RKO (cell line): Measurements from ENCODE around the gene FMO1.
"Not testable (repeated sequence)": the region's sequence is repeated elsewhere in the genome, so short reads cannot be mapped to it uniquely, and the experiment has no call there.

Experiments
- DNase-seq: peaks from one replicate; pipeline ENCODE4 v3.0.0-alpha.2; 2016; ENCODE audit warnings: low spot score

Gene FMO1

DNA sequence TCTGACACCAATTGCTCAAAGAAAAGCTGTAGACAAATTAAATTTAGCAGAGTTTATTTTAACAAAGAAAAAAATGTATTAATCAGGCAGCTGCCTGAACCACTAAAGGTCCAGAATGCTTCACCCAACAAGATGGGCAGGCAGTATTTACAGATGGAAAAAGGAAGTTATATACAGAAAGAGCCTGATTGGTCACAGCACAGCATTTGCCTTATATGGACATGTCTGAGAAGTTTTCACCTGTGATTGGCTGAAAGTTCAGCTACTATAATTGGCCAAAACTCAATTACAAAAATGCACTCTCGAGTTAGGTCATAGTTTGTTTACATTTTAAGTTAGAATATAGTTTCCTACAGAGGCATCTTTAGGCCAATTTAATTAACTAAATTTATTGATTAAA lies 15.1 kb upstream of the FMO1 start:
- peak; percentile 26 for DNase-seq

DNA sequence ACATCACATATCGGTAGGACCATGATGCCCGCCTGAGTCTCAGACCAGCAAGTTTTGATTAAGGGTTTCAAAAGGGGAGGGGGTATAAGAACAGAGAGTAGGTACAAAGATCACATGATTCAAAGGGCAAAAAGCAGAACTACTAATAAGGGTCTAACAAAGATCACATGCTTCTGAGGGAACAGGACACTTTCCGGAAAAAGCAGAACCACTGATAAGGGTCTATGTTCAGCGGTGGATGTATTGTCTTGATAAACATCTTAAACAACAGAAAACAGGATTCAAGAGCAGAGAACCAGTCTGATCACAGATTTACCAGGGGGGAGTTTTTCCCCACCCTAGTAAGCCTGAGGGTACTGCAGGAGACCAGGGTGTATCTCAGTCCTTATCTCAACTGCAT lies 12.1 kb upstream of the FMO1 start:
- not testable (repeated sequence) for DNase-seq

DNA sequence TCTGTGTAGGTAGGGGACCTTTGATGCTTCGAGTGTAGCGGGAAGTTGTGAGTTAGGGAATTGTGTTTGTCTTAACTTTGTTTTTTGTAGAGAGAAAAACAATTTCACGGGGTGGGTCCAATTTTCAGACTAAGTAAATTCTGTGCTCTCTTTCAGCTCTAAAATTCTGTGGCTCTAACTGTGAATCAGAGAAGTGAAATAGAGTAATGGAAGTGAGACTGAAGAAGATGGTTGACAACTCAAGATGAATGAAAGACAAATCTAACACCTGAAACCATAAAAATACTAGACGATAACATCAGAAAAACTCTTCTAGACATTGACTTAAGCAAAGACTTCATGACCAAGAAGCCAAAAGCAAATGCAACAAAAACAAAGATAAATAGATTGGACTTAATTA lies 4.4 kb upstream of the FMO1 start:
- no peak for DNase-seq

DNA sequence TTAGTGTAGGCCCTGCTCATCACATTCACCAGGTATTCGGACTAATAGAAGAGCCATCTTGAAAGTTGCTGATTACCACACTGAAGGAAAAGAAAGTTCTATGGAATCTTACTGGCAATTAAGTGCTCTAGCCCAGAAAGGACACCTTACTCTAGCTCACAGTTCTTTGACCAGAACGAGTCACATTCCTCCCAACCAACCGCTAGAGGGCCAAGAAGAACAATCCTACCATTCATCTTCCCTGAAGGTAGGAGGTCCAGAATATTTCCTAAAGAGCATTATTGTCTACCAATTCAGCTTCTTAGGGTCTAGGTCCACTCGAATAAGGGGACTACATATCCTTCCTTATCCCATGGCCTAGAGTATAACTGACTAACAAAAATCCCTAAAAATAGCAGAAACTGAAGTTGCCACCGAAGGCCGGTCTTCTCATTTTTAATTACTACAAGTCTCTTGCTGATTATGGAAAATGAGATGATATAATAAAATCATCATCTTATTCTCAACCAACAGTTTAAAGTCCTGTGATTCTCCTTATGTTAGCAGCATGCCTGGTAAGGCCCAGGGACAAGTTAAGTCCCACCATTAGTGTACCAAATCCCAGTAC lies 2.7 kb upstream of the FMO1 start:
- peak; percentile 63 for DNase-seq

DNA sequence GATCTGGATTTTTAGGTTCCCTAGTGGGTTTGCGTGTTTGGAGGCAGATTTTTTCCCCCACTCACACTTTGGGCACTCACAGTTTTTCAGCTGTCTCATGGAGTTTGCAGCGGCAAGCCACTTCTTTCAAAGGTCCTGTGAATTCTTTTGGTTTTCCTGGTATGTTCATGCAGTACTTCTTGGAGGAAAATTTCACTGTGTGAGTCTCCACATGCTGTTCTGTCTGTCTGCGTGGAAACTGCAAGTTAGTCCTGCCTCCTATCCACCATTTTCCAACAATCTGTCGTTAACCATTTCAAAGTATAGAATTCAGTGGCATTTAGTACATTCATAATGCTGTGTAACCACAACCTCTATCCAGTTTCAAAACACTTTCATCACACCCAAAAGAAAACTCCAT lies 793 bp upstream of the FMO1 start:
- no peak for DNase-seq

DNA sequence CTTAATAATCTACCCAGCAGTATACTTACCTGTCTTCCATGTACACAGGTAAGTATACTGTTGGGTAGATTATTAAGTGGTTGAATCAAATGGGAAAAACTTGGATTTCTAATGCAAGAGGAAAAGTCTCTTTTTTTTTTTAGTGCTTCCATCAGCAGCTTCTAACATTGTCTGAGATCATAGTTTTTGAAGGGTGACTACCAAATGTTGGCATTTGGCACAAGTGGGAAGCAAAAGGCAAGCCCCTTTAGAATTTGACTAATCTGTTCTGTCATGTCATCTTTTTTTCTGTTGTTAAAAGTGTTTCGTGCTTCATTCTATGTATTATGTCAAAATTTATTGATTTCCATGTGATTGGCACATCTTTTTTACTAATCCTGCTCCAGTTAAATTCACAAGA lies 547 bp downstream of the FMO1 start:
- no peak for DNase-seq

DNA sequence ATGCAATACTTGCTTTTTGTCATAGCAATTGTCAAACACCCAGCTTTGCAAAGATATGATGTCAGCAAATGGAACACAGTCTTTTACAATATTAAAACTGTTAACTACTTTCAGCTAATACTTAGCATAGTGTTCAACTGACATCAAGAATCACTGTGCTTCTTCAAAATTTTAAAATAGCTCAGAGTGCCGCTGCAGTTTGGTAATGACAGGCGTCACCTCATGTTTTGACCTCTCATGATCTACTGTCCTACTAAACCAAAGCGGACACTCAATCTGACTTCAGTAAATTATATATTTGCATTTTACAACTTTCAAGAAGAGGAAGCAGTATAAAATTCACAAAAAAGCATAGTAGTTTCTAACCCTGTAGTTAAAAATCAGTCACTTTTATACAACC lies 2.0 kb downstream of the FMO1 start:
- DNase-seq: no peak

DNA sequence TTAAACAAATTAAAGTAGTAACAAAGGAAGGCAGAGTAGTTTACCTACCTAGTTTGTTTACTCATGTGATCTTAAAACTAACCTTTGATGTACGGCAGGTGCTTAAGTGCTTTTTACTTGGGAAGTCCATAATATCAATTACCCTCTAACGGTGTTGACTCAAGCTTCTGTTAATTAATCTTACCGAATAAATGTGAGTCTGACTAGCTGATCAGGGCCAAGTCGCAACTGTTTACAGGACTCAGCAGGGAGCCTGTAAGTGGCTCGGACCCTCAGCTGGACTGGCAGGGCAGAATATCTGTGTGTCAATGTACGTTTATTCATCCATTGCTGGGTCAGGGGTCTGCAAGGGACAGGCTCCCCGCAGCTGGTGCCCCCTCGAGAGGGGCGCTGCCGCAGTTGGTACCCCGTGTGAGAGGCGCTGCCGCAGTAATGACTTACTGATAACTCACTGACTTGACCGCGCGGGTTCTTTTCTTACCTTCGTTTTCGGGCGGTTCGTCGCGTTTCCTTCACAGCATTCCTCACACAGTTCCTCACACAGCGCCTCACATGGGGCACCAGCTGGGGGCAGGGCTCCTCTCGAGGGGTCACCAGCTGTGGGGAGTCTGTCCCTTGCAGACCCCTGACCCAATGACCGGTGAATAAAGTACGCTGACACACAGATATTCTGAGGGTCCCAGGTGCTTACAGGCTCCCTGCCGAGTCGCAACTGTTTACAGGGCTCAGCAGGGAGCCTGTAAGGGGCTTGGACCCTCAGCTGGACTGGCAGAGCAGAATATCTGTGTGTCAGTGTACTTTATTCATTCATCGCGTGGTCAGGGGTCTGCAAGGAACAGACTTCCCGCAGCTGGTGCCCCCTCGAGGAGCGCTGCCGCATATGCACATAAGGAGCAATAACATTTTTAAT lies 3.0 kb downstream of the FMO1 start:
- peak; percentile 48 for DNase-seq

DNA sequence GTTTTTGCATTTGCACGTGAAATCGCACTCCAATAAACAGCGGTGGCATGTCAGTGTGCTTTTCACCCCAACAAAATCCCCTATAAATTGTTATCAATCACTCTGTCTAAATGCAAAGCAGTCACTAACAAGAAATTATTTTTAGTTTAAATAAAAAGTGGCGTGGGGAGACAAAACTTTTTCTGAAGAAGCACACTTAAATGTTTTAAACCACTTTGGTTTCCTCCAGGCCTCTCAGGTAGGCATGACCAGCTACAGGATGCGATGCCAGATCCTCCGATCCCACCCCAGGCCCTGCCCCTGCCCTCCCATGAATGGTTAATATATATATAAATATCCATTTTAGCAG lies 3.6 kb downstream of the FMO1 start:
- no peak for DNase-seq

DNA sequence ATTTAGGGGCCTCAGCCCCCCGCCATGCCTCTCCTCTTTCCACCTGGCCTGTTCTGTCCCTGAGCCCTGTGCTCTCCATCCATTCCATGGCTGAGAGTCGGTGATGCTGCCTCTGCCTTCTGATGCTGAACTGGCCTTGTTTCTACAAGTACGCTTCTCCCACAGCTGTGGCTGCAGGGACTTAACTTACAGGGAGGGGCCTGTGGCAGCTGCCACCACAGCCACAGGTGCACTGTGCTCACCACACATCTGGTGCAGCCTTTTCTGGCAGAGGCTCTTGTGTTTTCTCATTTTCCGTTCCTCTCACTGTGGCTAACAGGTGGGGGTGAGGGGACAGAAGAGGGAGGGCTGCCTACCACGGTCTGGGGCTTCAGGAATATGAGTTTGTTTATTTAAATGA lies 4.2 kb downstream of the FMO1 start:
- DNase-seq: no peak

DNA sequence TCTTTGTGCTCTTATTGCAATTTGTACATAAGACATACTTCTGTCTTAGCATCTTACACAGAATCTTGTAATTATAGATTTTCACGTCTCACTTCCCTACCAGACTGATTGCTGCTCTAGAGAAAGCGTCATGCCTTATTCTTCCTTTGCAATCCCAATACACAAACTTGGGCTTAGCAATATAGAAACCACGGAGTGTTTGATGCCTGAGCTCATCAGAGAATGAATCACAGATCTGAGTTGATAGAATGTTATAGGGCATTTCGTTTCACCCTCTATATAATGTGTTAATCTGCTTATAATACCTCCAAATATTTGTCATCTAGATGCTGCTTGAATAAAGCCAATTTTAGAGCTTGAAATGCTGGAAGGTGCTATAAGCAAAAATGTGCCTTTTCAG lies 6.6 kb downstream of the FMO1 start:
- peak; percentile 33 for DNase-seq

DNA sequence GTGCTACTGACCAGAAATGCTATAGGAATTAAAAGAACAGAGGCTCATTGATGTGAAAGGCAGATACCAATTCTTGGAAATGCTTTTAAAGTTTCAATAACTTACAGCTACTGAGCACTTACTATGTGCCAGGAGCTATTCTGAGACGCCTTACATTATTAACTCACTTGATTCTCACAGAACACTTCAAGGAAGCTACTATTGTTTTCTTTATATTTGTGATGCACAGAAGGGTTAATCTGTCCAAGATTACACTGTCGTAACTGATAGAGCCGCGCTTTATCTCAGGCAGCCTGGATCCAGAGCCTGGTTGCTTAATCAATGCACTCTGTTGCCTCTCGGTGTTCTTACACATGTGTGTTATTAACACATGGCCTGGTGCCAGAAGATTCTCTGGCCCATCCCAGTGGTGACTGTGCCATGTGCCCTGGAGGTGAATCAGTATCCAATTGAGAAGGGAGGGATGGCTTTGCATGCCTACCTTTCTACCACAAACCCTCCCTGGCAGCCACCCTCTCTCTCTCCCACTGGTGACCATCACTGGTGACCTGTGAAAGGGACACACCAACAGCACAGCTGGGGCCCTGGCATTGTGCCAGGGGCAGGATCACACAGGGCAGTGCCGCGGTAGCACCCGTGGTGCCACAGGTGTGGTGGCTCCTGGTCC lies 8.8 kb downstream of the FMO1 start:
- no peak for DNase-seq

DNA sequence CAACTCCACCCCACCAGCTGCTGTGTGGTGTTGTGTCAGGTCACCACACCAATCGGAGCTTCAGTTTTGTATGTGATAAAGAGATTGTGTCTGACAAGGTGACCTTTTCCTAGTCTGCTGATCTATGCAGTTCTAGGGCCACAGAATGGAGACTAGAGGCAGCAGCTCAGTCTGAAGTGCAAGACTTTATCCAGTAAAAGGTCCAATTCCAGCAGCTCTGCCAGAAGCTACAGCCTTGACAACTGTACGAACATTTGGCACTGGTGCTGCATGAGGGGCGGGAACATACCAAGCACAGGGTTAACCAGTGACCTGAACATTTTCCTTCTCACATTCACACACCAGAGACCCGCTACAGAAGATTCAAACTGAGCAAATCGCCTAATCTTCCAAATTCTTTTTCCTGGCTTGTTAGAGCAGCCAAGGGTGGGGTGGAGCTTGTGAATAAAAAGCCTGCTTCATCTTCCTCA lies 9.3 kb downstream of the FMO1 start:
- no peak for DNase-seq

DNA sequence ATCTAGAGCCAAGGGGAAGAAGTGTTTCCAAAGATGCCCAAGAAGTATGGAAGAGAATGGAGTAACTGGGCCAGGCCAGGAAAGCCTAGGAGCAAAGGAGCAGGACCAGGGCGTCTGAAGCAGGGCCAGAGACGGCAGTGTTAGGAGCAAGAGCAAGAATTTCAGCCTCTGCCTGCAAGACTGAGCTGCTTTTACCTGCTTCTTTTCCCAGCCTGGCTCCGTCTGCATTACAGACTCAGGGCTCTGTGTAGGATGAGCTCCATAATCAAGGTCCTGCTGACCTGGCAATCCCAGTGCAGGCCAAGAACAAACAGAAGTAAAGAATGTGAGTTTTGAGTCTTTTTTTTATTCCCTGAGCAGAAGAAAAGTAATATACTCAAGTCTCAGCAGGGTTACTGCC lies 10.1 kb downstream of the FMO1 start:
- DNase-seq: no peak

DNA sequence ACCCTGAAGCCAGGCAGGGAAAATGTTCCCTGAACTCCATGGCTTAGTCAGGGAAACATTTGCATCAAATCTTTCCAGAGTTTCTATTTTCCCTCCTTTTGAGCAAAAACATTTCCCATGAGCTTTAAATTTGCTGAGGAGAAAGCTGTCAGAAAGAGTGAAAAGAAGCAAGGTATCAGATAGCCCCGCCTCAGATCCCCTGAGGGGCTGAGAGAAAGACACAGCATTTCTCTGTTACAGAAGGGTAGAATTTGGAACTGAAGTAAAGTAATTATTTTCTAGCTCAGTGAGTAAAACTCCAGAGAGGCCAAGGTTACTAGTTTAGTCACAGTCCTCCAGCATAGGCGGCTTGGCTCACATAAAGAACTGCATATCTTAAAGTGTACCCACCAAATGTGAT lies 10.6 kb downstream of the FMO1 start:
- no peak for DNase-seq

DNA sequence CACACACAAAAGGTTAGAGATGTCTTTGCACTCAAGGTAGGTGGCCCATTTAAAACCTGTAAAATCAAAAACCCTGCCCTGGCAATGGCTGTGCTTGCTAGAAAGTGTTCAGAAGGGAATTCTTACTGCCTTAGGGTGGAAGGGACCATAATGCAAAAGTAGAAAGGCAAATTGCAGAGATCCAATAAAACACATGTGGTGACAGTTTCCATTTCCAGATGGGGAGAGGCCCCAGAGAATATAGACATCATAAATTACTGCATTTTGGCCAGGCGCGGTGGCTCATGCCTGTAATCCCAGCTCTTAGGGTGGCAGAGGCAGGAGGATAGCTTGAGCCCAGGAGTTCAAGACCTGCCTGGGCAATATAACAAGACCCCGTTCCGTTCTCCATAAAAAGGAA lies 13.0 kb downstream of the FMO1 start:
- DNase-seq: no peak

DNA sequence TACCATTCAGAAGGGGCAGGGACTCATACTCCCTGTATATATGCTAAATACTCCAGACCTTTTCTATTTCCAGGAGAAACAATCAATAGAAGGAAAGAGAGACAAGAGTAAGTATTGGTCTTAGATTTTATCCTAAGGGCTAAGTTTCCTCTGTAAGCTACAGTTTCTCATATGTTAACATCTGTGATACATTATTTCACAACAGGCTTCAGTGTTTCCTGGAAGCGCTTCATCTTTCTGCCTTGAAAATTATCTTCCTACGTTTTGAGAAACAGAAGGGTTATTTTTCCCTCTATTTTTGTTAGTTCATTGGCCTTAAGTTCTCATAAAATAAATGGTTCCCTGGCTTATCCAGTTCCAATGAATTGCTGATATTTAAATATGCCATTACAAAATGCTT lies 15.6 kb downstream of the FMO1 start:
- DNase-seq: no peak

DNA sequence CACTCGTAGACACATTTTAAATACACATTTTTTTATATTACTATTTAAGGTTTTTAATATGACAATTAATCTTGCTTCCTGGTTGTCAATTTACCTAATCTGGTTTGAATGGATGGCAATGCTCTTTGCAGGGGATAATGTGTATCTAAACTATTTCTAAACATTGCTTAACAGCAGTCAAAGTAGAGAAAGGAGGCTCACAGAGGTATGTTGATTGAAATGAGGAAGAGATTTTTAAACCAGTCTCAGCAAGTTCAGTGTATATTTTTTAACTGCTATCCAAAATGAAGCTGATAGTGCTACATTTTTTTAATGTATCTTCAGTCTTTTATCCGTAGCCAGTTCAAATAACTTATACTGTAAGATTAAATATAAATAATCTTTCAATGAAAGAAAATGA lies 17.4 kb downstream of the FMO1 start:
- DNase-seq: no peak

DNA sequence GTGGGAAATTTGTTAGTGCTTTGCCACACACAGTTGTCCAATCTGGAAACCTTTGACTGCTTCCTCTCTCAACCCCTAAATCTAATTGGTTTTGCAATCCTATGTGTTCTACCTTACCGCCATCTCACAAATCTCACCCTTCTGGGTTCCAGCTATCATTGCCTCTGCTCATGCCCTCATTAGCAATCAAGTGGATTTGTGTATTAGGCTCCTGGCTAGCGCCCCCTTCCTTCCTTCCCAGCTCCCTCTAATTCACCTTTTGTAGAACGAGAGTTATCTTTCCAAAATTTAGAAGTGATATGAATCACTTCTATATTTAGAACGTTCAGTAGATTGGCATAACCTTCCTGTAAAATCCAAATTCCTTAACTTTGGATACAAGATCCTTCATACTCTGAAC lies 18.6 kb downstream of the FMO1 start:
- no peak for DNase-seq

DNA sequence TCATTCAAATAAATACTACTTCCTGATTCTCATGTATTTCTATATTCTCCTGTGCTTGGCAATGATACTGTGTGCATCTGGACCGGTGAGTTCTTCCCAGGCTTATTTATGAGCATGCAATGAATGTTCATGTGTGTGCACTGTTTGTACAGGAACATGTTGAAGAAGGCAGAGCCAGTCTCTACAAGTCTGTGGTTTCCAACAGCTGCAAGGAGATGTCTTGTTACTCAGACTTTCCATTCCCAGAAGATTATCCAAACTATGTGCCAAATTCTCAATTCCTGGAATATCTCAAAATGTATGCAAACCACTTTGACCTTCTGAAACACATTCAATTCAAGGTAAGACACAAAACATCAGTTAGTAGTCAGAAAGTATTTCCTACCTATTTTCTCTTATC lies 19.1 kb downstream of the FMO1 start:
- DNase-seq: no peak

DNA sequence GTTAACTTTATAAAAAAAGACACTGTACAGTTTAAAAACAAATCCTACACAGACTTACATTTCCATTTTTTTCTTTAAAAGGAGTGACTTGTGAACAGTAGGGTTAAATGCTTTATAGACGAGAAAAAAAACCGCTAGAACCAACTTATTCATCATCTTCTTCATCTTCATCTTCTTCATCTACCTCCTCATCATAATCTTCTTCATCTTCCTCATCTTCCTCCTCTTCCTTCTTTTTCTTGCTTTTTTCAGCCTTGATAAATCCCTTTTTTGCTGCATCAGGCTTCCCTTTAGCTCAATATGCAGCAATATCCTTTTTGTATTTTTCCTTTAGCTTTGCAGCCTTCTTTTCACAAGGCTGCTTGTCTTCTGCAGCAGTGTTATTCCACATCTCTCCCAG lies 22.5 kb downstream of the FMO1 start:
- DNase-seq: no peak

DNA sequence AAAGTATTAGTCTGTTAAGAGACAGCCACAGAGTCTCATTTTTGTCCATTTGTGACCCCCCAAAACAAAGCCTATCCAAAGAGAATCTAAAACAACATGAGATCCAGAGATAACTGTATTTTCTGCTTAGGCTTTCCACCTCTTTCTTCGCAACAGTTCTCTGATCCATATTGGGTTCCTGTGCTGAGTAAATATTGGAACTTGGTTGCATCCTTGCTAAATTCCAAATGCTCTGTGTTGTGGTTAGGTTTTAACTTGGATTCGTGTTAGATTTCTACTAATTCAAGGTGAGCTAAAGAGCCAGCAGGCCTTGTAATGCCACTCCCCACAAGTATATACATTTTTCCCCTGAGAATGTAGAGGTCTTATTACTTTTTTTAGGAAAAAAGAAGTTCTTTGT lies 29.2 kb downstream of the FMO1 start:
- DNase-seq: no peak

DNA sequence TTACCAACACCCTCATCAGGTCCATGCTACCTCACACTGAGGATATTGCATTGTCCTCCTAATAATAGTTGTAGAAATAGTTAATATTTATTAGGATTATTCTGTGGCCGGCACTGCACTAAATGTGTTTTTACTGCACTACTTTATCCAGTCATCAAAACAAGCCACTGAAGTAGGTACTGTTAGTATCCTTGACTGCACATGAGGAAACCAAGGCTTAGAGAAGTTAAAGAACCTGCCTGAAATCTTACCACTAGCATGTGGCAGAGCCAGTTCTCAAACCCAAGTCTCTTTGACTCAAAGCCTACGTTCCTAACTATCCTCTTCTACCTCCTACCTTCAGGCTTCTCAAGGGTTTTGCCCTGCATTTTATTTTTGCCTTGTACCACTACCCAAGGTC lies 30.9 kb downstream of the FMO1 start:
- no peak for DNase-seq
